ENCODE results near the gene MPP3.
"Not testable (repeated sequence)": the region's sequence is repeated elsewhere in the genome, so short reads cannot be mapped to it uniquely, and the experiment has no call there.

Gene MPP3

GRCh38 chr17:43813386-43813785 lies 19.6 kb downstream of the MPP3 start:
- Histone ChIP-seq H3K4me3 (ENCODE audit: low read depth in 1 of 2, low read length in 2 of 2) (no peak overlapping the region), H3K27me3 (ENCODE audit: control insufficient read depth in 1 of 2, insufficient read depth in 2 of 2, low read length in 2 of 2) (no peaks in the 10 kb centered on the region), H3K27ac (ENCODE audit: low read depth, low read length) (no peak overlapping the region), H3K9me3 (ENCODE audit: low read length) (no peaks in the 10 kb centered on the region), H3K4me1 (ENCODE audit: insufficient read depth, low read length) (no peaks in the 10 kb centered on the region), H3K36me3 (ENCODE audit: insufficient read depth, low read length) (peaks cover 32% of the 10 kb centered on the region), H3K9ac (ENCODE audit: low read length) (no peak overlapping the region)

- no peaks in the 10 kb centered on the region for H3K4me1 ChIP-seq (ENCODE audit: insufficient read depth, low read length)
- H3K9ac ChIP-seq (ENCODE audit: low read length) = no peak overlapping the region
- no peak overlapping the region for H3K27ac ChIP-seq (ENCODE audit: low read depth, low read length)
- H3K9me3 ChIP-seq (ENCODE audit: low read length) = no peaks in the 10 kb centered on the region
- peaks cover 32% of the 10 kb centered on the region for H3K36me3 ChIP-seq (ENCODE audit: insufficient read depth, low read length)
- no peak overlapping the region for H3K4me3 ChIP-seq (ENCODE audit: low read depth in 1 of 2, low read length in 2 of 2)
- H3K27me3 ChIP-seq (ENCODE audit: control insufficient read depth in 1 of 2, insufficient read depth in 2 of 2, low read length in 2 of 2) = no peaks in the 10 kb centered on the region
Measured at GRCh38 chr17:43812396-43813265, 20.3 kb downstream of the MPP3 start.

GRCh38 chr17:43810823-43811222 lies 22.1 kb downstream of the MPP3 start:
- Histone ChIP-seq H3K27me3 (ENCODE audit: control insufficient read depth in 1 of 2, insufficient read depth in 2 of 2, low read length in 2 of 2) (no peaks in the 10 kb centered on the region), H3K36me3 (ENCODE audit: insufficient read depth, low read length) (peaks cover 32% of the 10 kb centered on the region), H3K4me3 (ENCODE audit: low read depth in 1 of 2, low read length in 2 of 2) (no peak overlapping the region), H3K4me1 (ENCODE audit: insufficient read depth, low read length) (no peaks in the 10 kb centered on the region), H3K9ac (ENCODE audit: low read length) (no peak overlapping the region), H3K9me3 (ENCODE audit: low read length) (no peaks in the 10 kb centered on the region), H3K27ac (ENCODE audit: low read depth, low read length) (no peak overlapping the region)

- H3K36me3 ChIP-seq (ENCODE audit: insufficient read depth, low read length) = peaks cover 32% of the 10 kb centered on the region
Measured at GRCh38 chr17:43810226-43810715, 22.7 kb downstream of the MPP3 start.

GRCh38 chr17:43809121-43809520 lies 23.8 kb downstream of the MPP3 start:
- H3K27me3 ChIP-seq (ENCODE audit: control insufficient read depth in 1 of 2, insufficient read depth in 2 of 2, low read length in 2 of 2) = no peaks in the 10 kb centered on the region
- H3K27ac ChIP-seq (ENCODE audit: low read depth, low read length) = no peak overlapping the region
- no peaks in the 10 kb centered on the region for H3K9me3 ChIP-seq (ENCODE audit: low read length)
- H3K4me3 ChIP-seq (ENCODE audit: low read depth in 1 of 2, low read length in 2 of 2) = no peak overlapping the region
- H3K4me1 ChIP-seq (ENCODE audit: insufficient read depth, low read length) = no peaks in the 10 kb centered on the region
- H3K9ac ChIP-seq (ENCODE audit: low read length) = no peak overlapping the region
- H3K36me3 ChIP-seq (ENCODE audit: insufficient read depth, low read length) = peaks cover 28% of the 10 kb centered on the region

More at GRCh38 chr17:43810226-43810715, 22.7 kb downstream of the MPP3 start:
- no peak overlapping the region for H3K4me3 ChIP-seq (ENCODE audit: low read depth in 1 of 2, low read length in 2 of 2)
- no peak overlapping the region for H3K27ac ChIP-seq (ENCODE audit: low read depth, low read length)
- no peaks in the 10 kb centered on the region for H3K4me1 ChIP-seq (ENCODE audit: insufficient read depth, low read length)
- H3K9me3 ChIP-seq (ENCODE audit: low read length) = no peaks in the 10 kb centered on the region
- no peak overlapping the region for H3K9ac ChIP-seq (ENCODE audit: low read length)
- no peaks in the 10 kb centered on the region for H3K27me3 ChIP-seq (ENCODE audit: control insufficient read depth in 1 of 2, insufficient read depth in 2 of 2, low read length in 2 of 2)

- H3K9ac ChIP-seq (ENCODE audit: low read length) = no peak overlapping the region
- no peak overlapping the region for H3K4me3 ChIP-seq (ENCODE audit: low read depth in 1 of 2, low read length in 2 of 2)
- no peak overlapping the region for H3K27ac ChIP-seq (ENCODE audit: low read depth, low read length)
- H3K9me3 ChIP-seq (ENCODE audit: low read length) = no peaks in the 10 kb centered on the region
- H3K4me1 ChIP-seq (ENCODE audit: insufficient read depth, low read length) = no peaks in the 10 kb centered on the region
- no peaks in the 10 kb centered on the region for H3K27me3 ChIP-seq (ENCODE audit: control insufficient read depth in 1 of 2, insufficient read depth in 2 of 2, low read length in 2 of 2)
- peaks cover 18% of the 10 kb centered on the region for H3K36me3 ChIP-seq (ENCODE audit: insufficient read depth, low read length)
Measured at GRCh38 chr17:43808076-43808475, 24.9 kb downstream of the MPP3 start.

GRCh38 chr17:43805117-43805516 lies 27.8 kb downstream of the MPP3 start:
- no peak overlapping the region for H3K4me3 ChIP-seq (ENCODE audit: low read depth in 1 of 2, low read length in 2 of 2)
- H3K27me3 ChIP-seq (ENCODE audit: control insufficient read depth in 1 of 2, insufficient read depth in 2 of 2, low read length in 2 of 2) = no peaks in the 10 kb centered on the region
- H3K9me3 ChIP-seq (ENCODE audit: low read length) = no peaks in the 10 kb centered on the region
- no peak overlapping the region for H3K27ac ChIP-seq (ENCODE audit: low read depth, low read length)
- no peaks in the 10 kb centered on the region for H3K4me1 ChIP-seq (ENCODE audit: insufficient read depth, low read length)
- H3K36me3 ChIP-seq (ENCODE audit: insufficient read depth, low read length) = peaks cover 9% of the 10 kb centered on the region
- no peak overlapping the region for H3K9ac ChIP-seq (ENCODE audit: low read length)

- H3K9ac ChIP-seq (ENCODE audit: low read length) = no peak overlapping the region
- no peak overlapping the region for H3K27ac ChIP-seq (ENCODE audit: low read depth, low read length)
- H3K27me3 ChIP-seq (ENCODE audit: control insufficient read depth in 1 of 2, insufficient read depth in 2 of 2, low read length in 2 of 2) = no peaks in the 10 kb centered on the region
- H3K4me1 ChIP-seq (ENCODE audit: insufficient read depth, low read length) = no peaks in the 10 kb centered on the region
- H3K9me3 ChIP-seq (ENCODE audit: low read length) = no peaks in the 10 kb centered on the region
- no peak overlapping the region for H3K4me3 ChIP-seq (ENCODE audit: low read depth in 1 of 2, low read length in 2 of 2)
- H3K36me3 ChIP-seq (ENCODE audit: insufficient read depth, low read length) = peaks cover 4% of the 10 kb centered on the region
Measured at GRCh38 chr17:43803758-43804157, 29.2 kb downstream of the MPP3 start.

GRCh38 chr17:43801844-43802243 lies 31.1 kb downstream of the MPP3 start:
- H3K36me3 ChIP-seq (ENCODE audit: insufficient read depth, low read length) = no peaks in the 10 kb centered on the region
- no peak overlapping the region for H3K27ac ChIP-seq (ENCODE audit: low read depth, low read length)
- H3K9ac ChIP-seq (ENCODE audit: low read length) = no peak overlapping the region
- no peak overlapping the region for H3K4me3 ChIP-seq (ENCODE audit: low read depth in 1 of 2, low read length in 2 of 2)
- no peaks in the 10 kb centered on the region for H3K4me1 ChIP-seq (ENCODE audit: insufficient read depth, low read length)
- H3K27me3 ChIP-seq (ENCODE audit: control insufficient read depth in 1 of 2, insufficient read depth in 2 of 2, low read length in 2 of 2) = no peaks in the 10 kb centered on the region
- no peaks in the 10 kb centered on the region for H3K9me3 ChIP-seq (ENCODE audit: low read length)

- no peak overlapping the region for H3K4me3 ChIP-seq (ENCODE audit: low read depth in 1 of 2, low read length in 2 of 2)
- no peaks in the 10 kb centered on the region for H3K4me1 ChIP-seq (ENCODE audit: insufficient read depth, low read length)
- H3K27ac ChIP-seq (ENCODE audit: low read depth, low read length) = no peak overlapping the region
- H3K9me3 ChIP-seq (ENCODE audit: low read length) = no peaks in the 10 kb centered on the region
- no peaks in the 10 kb centered on the region for H3K27me3 ChIP-seq (ENCODE audit: control insufficient read depth in 1 of 2, insufficient read depth in 2 of 2, low read length in 2 of 2)
- no peaks in the 10 kb centered on the region for H3K36me3 ChIP-seq (ENCODE audit: insufficient read depth, low read length)
- no peak overlapping the region for H3K9ac ChIP-seq (ENCODE audit: low read length)
Measured at GRCh38 chr17:43800736-43801135, 32.2 kb downstream of the MPP3 start.

GRCh38 chr17:43799047-43799446 lies 33.9 kb downstream of the MPP3 start:
- Histone ChIP-seq H3K27me3 (ENCODE audit: control insufficient read depth in 1 of 2, insufficient read depth in 2 of 2, low read length in 2 of 2) (no peaks in the 10 kb centered on the region), H3K27ac (ENCODE audit: low read depth, low read length) (no peak overlapping the region), H3K4me1 (ENCODE audit: insufficient read depth, low read length) (no peaks in the 10 kb centered on the region), H3K4me3 (ENCODE audit: low read depth in 1 of 2, low read length in 2 of 2) (no peak overlapping the region), H3K36me3 (ENCODE audit: insufficient read depth, low read length) (no peaks in the 10 kb centered on the region), H3K9me3 (ENCODE audit: low read length) (no peaks in the 10 kb centered on the region), H3K9ac (ENCODE audit: low read length) (no peak overlapping the region)

- H3K9ac ChIP-seq (ENCODE audit: low read length); H3K27ac ChIP-seq (ENCODE audit: low read depth, low read length); H3K9me3 ChIP-seq (ENCODE audit: low read length); H3K27me3 ChIP-seq (ENCODE audit: control insufficient read depth in 1 of 2, insufficient read depth in 2 of 2, low read length in 2 of 2); H3K4me1 ChIP-seq (ENCODE audit: insufficient read depth, low read length); H3K4me3 ChIP-seq (ENCODE audit: low read depth in 1 of 2, low read length in 2 of 2); H3K36me3 ChIP-seq (ENCODE audit: insufficient read depth, low read length): not testable (repeated sequence)
Measured at GRCh38 chr17:43798024-43798423, 34.9 kb downstream of the MPP3 start.

Measured in muscle layer of colon (tissue), 2 donors.